Embryonic facial prominence (tissue), 1 donor: ENCODE data around the gene KIF26B.
"Not testable (repeated sequence)": the region's sequence is repeated elsewhere in the genome, so short reads cannot be mapped to it uniquely, and the experiment has no call there.

Experiments
- DNase-seq: peaks from one replicate; pipeline ENCODE4 v3.0.0-alpha.2; 2016; ENCODE audit errors: extremely low spot score

Gene KIF26B

GRCh38 chr1:245323765-245324164, 169.0 kb downstream of the KIF26B start:
- not testable (repeated sequence) for DNase-seq

GRCh38 chr1:245325922-245326795, 171.4 kb downstream of the KIF26B start:
- no peak for DNase-seq

- no peak for DNase-seq
These were observed 172.6 kb downstream of the KIF26B start for GRCh38 chr1:245327360-245327759.

- DNase-seq, result no peak
These were observed 173.1 kb downstream of the KIF26B start for GRCh38 chr1:245327842-245328241.

- no peak for DNase-seq
These were observed 176.2 kb downstream of the KIF26B start for GRCh38 chr1:245330951-245331350.

- no peak for DNase-seq
These were observed 177.3 kb downstream of the KIF26B start for GRCh38 chr1:245332085-245332484.

GRCh38 chr1:245332513-245332912, 177.7 kb downstream of the KIF26B start:
- no peak for DNase-seq

GRCh38 chr1:245334235-245334634, 179.4 kb downstream of the KIF26B start:
- DNase-seq, result no peak

GRCh38 chr1:245334827-245335490, 180.2 kb downstream of the KIF26B start:
- no peak for DNase-seq

GRCh38 chr1:245335684-245336083, 180.9 kb downstream of the KIF26B start:
- DNase-seq, result not testable (repeated sequence)

- no peak for DNase-seq
These were observed 181.6 kb downstream of the KIF26B start for GRCh38 chr1:245336149-245336983.

GRCh38 chr1:245336984-245337355, 182.2 kb downstream of the KIF26B start:
- DNase-seq, result not testable (repeated sequence)

GRCh38 chr1:245337829-245338484, 183.2 kb downstream of the KIF26B start:
- DNase-seq, result no peak

- no peak for DNase-seq
These were observed 183.7 kb downstream of the KIF26B start for GRCh38 chr1:245338485-245338877.

- DNase-seq, result no peak
These were observed 187.0 kb downstream of the KIF26B start for GRCh38 chr1:245341743-245342142.

GRCh38 chr1:245345191-245345884, 190.6 kb downstream of the KIF26B start:
- no peak for DNase-seq

GRCh38 chr1:245348626-245349025, 193.8 kb downstream of the KIF26B start:
- DNase-seq, result no peak

- no peak for DNase-seq
These were observed 198.6 kb downstream of the KIF26B start for GRCh38 chr1:245353411-245353810.

GRCh38 chr1:245353915-245354775, 199.4 kb downstream of the KIF26B start:
- DNase-seq, result no peak
